ENCODE results near the gene SPPL2A. TPM values are rescaled to one million over a fixed set of nuclear protein-coding genes. Genes with fewer than 3 reads are reported as not detected.
"Not testable (repeated sequence)": the region's sequence is repeated elsewhere in the genome, so short reads cannot be mapped to it uniquely, and the experiment has no call there.

Gene SPPL2A, protein sequence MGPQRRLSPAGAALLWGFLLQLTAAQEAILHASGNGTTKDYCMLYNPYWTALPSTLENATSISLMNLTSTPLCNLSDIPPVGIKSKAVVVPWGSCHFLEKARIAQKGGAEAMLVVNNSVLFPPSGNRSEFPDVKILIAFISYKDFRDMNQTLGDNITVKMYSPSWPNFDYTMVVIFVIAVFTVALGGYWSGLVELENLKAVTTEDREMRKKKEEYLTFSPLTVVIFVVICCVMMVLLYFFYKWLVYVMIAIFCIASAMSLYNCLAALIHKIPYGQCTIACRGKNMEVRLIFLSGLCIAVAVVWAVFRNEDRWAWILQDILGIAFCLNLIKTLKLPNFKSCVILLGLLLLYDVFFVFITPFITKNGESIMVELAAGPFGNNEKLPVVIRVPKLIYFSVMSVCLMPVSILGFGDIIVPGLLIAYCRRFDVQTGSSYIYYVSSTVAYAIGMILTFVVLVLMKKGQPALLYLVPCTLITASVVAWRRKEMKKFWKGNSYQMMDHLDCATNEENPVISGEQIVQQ
- total RNA-seq: 78.0 TPM
- long read RNA-seq, full-length matches to known transcripts: 23 of 38 reads
- long read RNA-seq, partial matches to known transcripts: 1 of 38 reads
- long read RNA-seq, other reads (novel, unspliced or antisense): 14 of 38 reads

GRCh38 chr15:50765195-50765967, at the start of gene SPPL2A:
Gene SPPL2A, minus strand, starts transcription at chr15:50765706. Its CDS starts 173 bp downstream, at chr15:50765533.
- Histone ChIP-seq H3K4me3 (peak within 1 kb of the TSS; percentile 89), H3K36me3 (no peaks in the 10 kb centered on the region), H3K27ac (replicated peaks) (peak within 1 kb of the TSS; percentile 99), H3K4me1 (peaks cover 58% of the 10 kb centered on the region), H3K27me3 (ENCODE audit: low read depth) (no peaks in the 10 kb centered on the region), H3K9me3 (replicated peaks) (no peaks in the 10 kb centered on the region)
- peak; percentile 88 for DNase-seq
- intact Hi-C loops (cut with micrococcal nuclease): no loop called here
- TF ChIP-seq, protein P1, sequence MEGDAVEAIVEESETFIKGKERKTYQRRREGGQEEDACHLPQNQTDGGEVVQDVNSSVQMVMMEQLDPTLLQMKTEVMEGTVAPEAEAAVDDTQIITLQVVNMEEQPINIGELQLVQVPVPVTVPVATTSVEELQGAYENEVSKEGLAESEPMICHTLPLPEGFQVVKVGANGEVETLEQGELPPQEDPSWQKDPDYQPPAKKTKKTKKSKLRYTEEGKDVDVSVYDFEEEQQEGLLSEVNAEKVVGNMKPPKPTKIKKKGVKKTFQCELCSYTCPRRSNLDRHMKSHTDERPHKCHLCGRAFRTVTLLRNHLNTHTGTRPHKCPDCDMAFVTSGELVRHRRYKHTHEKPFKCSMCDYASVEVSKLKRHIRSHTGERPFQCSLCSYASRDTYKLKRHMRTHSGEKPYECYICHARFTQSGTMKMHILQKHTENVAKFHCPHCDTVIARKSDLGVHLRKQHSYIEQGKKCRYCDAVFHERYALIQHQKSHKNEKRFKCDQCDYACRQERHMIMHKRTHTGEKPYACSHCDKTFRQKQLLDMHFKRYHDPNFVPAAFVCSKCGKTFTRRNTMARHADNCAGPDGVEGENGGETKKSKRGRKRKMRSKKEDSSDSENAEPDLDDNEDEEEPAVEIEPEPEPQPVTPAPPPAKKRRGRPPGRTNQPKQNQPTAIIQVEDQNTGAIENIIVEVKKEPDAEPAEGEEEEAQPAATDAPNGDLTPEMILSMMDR (IDR thresholded peaks at IDR 0.05; ENCODE audit: borderline replicate concordance): no peak

DNA sequence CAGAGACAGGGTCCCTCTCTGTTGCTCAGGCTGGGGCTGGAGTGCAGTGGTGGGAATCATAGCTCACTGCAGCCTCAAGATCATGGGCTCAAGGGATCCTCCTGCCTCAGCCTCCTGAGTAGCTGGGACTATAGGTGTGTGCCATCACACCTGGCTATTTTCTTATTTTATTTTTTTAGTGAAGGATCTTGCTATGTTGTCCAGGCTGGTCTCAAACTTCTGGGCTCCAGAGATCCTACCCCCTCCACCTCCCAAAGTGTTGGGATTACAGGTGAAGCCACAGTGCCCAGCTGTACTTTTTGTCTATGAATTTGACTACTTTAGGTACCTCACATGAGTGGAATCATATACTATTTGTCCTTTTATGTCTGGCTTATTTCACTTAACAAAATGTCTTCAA, 49.1 kb upstream of the SPPL2A start:
- Histone ChIP-seq H3K4me3 (no peak overlapping the region), H3K9me3 (replicated peaks) (no peaks in the 10 kb centered on the region), H3K4me1 (no peaks in the 10 kb centered on the region), H3K27me3 (ENCODE audit: low read depth) (no peaks in the 10 kb centered on the region), H3K27ac (replicated peaks) (no peak overlapping the region), H3K36me3 (no peaks in the 10 kb centered on the region)
- DNase-seq: no peak
- intact Hi-C loops (cut with micrococcal nuclease): no loop called here
- TF ChIP-seq, protein P1 (IDR thresholded peaks at IDR 0.05; ENCODE audit: borderline replicate concordance): no peak

GRCh38 chr15:50813865-50814264, 48.4 kb upstream of the SPPL2A start:
- Histone ChIP-seq H3K9me3 (replicated peaks) (no peaks in the 10 kb centered on the region), H3K27ac (replicated peaks) (no peak overlapping the region), H3K4me3 (no peak overlapping the region), H3K27me3 (ENCODE audit: low read depth) (no peaks in the 10 kb centered on the region), H3K36me3 (no peaks in the 10 kb centered on the region), H3K4me1 (no peaks in the 10 kb centered on the region)
- TF ChIP-seq, protein P1 (IDR thresholded peaks at IDR 0.05; ENCODE audit: borderline replicate concordance): no peak
- no peak for DNase-seq
- intact Hi-C loops (cut with micrococcal nuclease): no loop called here

GRCh38 chr15:50813089-50813488, 47.6 kb upstream of the SPPL2A start:
- intact Hi-C loops (cut with micrococcal nuclease): no loop called here
- TF ChIP-seq, protein P1 (IDR thresholded peaks at IDR 0.05; ENCODE audit: borderline replicate concordance): no peak
- Histone ChIP-seq H3K4me1 (no peaks in the 10 kb centered on the region), H3K27me3 (ENCODE audit: low read depth) (no peaks in the 10 kb centered on the region), H3K27ac (replicated peaks) (no peak overlapping the region), H3K4me3 (no peak overlapping the region), H3K9me3 (replicated peaks) (no peaks in the 10 kb centered on the region), H3K36me3 (no peaks in the 10 kb centered on the region)
- no peak for DNase-seq

DNA sequence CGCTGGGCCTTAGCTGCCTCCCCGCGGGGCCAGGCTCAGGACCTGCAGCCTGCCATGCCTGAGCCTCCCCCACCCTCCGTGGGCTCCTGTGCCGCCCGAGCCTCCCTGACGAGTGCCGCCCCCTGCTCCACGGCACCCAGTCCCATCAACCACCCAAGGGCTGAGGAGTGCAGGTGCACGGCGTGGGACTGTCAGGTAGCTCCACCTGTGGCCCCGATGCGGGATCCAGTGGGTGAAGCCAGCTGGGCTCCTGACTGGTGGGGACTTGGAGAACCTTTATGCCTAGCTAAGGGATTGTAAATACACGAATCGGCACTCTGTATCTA, 46.6 kb upstream of the SPPL2A start:
- DNase-seq; H3K27ac ChIP-seq (replicated peaks); H3K27me3 ChIP-seq (ENCODE audit: low read depth); intact Hi-C loops (cut with micrococcal nuclease); H3K4me1 ChIP-seq; H3K9me3 ChIP-seq (replicated peaks); H3K36me3 ChIP-seq; H3K4me3 ChIP-seq: not testable (repeated sequence)

GRCh38 chr15:50811461-50812180, 46.1 kb upstream of the SPPL2A start:
- intact Hi-C loops (cut with micrococcal nuclease); H3K27me3 ChIP-seq (ENCODE audit: low read depth); H3K4me3 ChIP-seq; H3K27ac ChIP-seq (replicated peaks); H3K4me1 ChIP-seq; H3K36me3 ChIP-seq; H3K9me3 ChIP-seq (replicated peaks); DNase-seq: not testable (repeated sequence)
